CD4-positive, alpha-beta T cell treated with Interferon gamma for 1 hour (primary cell): ENCODE data around the gene STH.

Experiments used
- DNase-seq: peaks from one replicate; pipeline ENCODE4 v3.0.0-alpha.2; 2020

STH gene

DNA sequence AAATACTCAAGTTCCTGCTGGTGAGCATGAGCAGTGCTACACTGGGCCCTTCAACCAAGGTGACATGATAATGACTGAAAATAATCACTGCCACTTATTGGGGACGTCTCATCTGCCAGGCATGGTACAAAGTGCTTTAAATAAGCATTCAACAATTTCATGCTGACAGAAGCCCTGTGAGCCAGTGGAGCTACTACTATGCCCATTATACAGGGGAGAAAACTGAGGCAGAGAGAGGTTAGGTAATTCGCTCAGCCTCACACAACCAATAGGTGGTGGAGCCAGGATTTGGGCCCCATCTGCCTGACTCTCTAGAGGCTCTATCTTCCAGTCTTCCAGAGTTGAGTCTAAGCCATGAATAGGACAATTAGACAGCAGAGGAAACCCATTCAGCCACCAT, 30.3 kb upstream of the STH start:
- no peak for DNase-seq

DNA sequence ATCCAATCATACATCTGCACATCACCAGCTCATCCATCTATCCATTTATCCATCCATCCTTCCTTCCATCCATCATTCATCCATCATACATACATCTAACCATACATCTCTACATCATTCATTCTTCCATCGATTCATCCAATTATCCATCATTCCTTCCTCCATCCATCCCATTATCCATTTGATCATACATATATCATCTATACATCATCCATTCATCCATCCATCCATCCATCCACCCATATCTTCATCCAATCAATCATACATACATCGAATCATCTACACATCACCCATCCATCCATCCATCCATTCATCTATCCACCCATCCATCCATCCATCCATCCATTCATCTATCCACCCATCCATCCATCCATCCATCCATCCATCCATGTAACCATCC, 29.3 kb upstream of the STH start:
- no peak for DNase-seq

DNA sequence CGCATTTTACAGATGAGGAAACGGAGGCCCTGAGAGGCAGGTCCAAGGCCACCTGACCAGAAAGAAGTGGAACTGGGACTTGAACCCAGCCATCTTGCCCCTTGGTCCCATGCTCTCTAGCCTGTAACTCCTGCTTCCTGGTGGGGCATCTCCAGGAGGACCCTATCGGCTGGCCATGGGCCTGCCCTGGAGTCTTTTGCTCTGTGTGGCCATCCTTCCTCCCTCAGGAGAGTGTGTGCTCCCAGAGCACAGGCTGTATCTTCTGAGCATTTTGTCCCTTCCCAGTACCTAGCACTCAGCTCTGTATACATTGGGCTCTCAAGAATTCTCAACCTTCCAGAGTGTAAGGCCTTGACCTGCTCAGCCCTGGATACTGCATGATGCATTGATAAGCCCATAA, 28.4 kb upstream of the STH start:
- no peak for DNase-seq

DNA sequence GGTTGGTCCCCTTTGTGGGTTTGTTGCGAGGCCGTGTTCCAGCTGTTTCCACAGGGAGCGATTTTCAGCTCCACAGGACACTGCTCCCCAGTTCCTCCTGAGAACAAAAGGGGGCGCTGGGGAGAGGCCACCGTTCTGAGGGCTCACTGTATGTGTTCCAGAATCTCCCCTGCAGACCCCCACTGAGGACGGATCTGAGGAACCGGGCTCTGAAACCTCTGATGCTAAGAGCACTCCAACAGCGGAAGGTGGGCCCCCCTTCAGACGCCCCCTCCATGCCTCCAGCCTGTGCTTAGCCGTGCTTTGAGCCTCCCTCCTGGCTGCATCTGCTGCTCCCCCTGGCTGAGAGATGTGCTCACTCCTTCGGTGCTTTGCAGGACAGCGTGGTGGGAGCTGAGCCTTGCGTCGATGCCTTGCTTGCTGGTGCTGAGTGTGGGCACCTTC, 27.3 kb upstream of the STH start:
- no peak for DNase-seq

DNA sequence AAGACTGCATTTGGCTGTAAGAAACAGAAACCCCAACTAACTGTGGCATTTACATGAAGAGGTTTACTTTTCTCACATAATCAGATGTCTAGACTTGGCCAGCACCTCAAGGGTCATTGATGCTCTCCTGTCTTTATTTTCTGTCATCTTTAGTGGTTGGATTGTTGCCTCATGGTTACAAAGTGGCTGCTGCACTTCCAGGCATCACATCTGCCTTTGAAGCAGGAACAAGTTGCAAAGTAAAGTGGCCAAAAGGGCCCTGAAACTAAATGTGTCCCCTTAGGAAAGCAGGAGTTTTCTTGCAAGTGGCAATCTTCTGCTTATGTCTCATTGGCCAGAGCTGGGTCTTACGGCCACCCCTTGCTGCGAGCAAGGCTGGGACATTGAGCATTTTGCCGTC, 26.5 kb upstream of the STH start:
- DNase-seq, result no peak

DNA sequence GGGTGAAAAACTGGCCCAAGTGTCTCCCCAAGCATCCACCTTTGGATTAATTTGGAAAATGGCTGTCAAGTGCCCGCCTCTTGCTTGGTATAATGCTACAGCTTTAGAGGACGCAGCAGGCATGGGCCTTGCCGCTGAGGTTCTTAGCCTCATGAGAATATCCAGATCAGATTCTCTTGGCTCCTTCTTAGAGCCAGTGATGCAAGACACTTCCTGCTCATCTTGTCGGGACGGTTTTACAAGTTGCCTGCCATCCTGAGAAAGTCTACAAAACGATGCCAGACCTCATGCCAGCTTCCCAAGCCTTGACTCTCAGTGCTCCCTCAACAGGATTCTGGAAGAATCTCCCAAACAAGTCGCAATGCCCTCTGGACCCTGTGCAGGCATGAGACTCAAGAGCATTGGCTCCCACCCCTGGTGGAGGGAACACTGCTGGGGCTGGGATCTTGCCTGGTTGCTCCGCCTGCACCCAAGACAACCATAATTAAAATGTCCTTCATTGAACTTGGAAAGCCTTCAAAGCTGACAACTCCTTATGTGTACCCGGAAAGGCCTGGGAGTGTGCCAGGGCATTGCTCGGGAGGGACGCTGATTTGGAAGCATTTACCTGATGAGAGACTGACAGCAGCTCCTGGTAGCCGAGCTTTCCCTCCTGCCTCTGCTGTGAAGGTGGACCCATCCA, 25.8 kb upstream of the STH start:
- no peak for DNase-seq

DNA sequence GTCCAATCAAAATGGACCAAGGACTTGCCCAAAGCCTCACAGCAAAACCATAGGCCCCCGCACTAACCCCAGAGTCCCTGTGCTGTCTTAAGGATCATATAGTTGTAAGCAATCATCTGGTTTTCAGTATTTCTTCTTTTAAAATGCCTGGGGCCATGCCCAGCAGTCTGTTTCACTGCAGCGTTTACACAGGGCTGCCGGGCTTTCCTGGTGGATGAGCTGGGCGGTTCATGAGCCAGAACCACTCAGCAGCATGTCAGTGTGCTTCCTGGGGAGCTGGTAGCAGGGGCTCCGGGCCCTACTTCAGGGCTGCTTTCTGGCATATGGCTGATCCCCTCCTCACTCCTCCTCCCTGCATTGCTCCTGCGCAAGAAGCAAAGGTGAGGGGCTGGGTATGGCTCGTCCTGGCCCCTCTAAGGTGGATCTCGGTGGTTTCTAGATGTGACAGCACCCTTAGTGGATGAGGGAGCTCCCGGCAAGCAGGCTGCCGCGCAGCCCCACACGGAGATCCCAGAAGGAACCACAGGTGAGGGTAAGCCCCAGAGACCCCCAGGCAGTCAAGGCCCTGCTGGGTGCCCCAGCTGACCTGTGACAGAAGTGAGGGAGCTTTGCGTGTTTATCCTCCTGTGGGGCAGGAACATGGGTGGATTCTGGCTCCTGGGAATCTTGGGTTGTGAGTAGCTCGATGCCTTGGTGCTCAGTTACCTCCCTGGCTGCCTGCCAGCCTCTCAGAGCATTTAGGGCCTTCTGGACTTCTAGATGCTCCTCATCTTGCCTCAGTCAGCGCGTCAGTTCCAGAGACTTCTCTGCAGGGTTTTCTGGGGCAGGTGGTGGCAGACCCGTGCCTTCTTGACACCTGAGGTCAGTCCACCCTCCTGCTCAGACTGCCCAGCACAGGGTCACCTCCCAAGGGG, 24.8 kb upstream of the STH start:
- DNase-seq, result no peak

DNA sequence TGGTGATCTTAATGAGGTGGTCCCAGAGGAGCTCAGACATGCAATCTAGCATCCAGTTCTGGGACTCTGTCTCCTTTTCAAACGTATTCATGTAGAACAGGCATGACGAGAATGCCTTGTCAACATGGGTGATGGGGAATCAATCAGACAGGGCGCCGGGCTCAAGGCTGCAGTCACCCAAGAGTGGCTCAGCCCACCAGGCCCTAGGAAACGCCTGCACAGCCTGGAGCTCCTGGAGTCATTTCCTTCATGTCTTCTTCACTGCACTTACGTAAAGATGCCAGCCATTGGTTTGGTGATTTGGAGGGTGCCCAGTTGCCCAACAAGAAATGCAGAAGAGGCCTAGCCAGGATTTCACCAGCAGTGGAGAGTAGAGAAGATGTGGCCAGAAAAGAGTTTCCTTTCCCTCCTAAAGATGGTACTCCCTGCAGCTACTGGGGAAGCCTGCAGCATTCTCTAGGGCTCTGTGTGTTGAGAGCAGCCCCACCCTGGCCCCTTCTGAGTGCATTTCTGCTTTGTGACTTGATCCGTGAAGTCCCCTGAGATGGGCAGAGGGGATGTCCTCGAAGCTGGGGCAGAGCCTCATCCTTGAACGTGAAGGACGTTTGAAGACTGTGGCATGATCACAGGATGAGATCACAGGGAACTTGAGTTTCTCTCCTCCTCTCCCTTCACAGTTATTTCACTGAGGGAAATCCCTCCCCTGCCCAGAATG, 24.0 kb upstream of the STH start:
- DNase-seq, result peak; percentile 28

DNA sequence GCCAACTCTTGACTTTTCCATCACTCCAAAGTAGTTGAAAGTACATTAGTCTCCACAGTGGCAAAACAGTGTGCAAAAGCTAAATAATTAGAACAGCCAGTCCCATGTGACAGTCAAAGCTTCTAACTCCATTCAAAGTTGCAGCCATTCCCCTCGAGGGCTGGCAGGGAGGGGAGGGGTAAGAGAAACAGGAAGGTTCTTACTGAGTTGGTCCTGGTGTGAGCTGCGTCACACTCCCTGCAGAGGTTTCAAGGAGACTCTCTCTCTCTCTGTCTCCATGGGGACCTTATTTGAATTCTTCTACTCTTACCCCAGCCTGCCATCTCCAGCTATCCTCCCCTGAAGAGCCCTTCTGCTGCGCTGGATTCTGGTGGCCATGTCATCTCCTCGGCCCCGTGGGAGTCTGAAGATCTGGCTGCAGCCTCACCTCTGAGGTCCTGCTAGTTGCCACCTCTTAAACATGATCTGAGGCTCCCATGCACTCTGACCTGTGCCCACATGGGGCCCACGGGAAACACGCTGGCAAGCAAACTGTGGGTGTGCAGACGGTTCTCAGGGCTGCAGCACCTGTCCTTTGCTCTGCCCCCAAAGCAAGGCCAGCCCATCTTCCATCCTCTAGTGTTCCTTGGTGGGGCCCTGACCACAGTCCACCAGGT, 23.3 kb upstream of the STH start:
- no peak for DNase-seq

DNA sequence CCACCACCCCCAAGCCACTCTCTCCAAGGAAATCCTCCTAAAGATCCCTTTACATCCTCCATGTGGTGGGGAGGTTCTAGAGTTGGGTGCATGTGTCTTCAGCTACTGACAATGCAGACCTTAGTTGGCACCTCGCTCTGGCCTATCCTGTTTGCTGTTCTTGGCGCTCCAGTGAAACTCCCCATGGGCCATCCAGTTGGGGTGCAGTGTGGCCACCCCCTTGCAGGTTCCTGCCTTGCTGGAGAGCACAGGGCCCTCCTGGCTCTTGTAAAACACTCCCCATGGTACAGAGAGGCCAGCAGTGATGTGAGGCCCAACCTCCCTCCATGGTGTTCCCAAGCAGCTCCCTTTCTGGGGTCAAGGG, 22.7 kb upstream of the STH start:
- DNase-seq, result no peak

DNA sequence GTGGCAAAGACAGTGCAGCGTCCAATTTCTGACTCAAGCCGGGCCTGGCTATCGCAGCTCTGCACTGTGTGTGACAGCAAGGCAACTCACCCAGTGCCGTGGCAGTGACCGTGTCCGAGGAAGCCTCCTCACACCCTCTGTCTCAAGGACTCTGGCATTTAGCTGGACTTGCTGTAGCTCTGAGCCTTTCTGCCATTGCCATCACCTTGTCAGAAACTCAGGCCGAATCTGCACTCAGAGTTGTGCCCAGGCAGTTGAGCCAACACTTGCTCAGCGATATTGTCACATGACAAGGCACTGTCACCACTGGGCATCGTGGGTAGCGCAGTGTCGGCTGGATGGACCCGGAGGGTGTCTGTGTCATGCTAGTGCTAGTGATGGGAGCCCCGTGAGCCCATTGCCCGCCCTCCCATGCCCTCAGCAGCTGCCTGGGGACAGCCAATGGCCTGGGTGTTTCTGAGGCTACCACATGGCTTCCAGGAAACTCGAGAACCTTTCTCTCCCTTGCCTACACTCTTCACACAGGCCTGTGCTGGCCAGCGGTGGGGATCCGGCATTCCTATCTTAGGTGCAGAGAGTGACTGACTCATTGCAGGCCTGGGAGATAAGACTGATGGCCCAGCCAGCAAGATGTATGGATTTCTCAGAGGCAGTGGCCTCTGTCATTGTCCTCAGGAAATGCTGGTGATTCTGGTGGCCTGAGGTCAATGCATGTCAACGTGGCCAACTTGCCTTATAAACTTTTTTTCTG, 22.1 kb upstream of the STH start:
- DNase-seq, result no peak

DNA sequence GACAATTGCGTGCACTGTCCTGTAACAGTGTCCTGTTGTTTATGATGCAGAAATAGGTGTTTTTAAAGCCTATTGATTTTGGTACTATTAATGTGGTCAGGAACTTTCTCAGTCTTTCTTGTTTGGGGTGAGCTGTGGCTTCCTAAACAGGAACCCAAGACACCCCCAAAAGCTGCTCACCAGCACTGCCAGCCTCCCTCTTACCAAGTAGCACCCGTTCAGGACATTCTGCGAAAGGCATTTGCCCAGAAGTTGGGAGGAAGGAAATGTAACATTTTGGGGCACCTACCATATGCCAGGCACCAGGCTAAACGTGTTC, 21.6 kb upstream of the STH start:
- no peak for DNase-seq

DNA sequence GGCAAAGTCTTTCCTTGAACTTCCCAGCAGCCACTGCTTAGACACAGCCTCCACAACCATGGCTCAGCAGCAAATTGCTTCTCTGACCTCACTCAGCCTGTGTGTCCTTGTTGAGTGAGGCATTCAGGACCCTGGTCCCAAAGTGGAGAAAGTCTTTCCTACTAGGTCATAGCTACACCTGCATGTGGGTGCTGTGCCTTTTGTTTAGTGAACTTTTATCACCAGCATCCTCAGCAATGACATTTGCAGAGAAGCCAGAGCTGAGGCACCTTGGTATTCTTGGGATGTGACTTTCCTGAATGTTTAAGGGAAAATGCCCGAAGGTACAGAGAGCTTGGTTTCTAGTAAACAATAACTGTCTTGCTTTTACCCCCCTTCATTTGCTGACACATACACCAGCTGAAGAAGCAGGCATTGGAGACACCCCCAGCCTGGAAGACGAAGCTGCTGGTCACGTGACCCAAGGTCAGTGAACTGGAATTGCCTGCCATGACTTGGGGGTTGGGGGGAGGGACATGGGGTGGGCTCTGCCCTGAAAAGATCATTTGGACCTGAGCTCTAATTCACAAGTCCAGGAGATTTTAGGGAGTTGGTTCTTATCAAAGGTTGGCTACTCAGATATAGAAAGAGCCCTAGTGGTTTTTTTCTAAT, 20.9 kb upstream of the STH start:
- DNase-seq, result no peak

DNA sequence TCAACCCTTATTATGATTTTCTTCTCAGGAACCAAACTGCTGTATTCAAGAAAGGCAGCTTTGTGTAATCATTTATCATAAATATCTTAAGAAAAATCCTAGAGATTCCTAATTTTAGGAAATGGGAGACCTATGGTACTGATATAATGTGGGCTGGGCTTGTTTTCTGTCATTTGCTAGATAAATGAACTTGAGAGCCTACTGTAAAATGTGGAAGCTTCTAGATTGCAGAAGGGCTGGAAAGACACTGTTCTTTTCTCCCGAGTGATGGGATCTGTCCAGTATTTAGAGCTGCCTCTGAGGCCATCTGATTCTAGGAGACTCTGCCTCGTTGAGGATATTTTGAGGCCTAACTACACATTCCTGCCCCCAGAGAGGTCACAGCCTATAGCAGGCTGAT, 19.9 kb upstream of the STH start:
- no peak for DNase-seq

DNA sequence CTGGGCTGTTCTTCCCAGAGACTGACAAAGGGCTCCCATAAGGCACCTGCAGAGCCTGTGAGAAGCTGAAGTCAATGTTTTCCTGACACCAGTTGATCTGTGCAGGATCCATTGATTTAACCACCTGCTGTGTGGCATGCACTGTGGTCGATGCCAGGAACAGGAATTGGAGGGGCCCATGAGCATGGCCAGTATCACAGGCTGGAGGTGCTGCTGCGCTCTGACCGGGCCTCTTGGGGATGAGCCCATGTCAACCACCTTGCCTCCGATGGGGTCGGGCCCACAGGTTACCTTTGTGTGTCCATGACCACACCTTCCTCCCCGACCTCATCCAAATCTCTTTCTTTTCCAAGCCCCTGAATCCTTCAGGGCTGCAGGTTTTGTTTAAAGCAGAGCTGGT, 18.2 kb upstream of the STH start:
- DNase-seq, result no peak

DNA sequence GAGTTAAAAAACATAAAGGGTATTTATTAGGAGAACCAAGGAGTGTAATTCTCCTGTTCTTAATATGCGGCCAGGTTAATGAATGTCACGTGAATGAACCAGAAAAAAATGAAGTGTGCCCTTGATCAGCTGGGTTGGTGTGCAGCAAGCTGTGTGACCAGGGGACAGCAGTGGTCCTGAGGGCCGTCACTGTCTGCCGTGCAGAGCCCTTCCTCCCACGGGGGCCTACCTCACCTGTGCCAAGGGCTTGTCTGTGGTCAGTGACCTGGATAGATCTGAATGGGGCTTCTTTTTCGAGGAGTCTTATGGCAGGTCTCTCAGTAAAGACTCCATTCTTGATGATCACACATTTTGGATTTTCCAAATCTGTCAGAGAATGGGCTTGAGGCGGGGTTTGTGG, 17.7 kb upstream of the STH start:
- no peak for DNase-seq

DNA sequence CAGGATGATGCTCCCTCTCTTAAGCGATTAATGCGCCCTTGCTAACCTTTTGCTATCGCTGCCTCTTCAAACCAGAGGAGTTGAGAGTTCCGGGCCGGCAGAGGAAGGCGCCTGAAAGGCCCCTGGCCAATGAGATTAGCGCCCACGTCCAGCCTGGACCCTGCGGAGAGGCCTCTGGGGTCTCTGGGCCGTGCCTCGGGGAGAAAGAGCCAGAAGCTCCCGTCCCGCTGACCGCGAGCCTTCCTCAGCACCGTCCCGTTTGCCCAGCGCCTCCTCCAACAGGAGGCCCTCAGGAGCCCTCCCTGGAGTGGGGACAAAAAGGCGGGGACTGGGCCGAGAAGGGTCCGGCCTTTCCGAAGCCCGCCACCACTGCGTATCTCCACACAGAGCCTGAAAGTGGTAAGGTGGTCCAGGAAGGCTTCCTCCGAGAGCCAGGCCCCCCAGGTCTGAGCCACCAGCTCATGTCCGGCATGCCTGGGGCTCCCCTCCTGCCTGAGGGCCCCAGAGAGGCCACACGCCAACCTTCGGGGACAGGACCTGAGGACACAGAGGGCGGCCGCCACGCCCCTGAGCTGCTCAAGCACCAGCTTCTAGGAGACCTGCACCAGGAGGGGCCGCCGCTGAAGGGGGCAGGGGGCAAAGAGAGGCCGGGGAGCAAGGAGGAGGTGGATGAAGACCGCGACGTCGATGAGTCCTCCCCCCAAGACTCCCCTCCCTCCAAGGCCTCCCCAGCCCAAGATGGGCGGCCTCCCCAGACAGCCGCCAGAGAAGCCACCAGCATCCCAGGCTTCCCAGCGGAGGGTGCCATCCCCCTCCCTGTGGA, 16.0 kb upstream of the STH start:
- no peak for DNase-seq

DNA sequence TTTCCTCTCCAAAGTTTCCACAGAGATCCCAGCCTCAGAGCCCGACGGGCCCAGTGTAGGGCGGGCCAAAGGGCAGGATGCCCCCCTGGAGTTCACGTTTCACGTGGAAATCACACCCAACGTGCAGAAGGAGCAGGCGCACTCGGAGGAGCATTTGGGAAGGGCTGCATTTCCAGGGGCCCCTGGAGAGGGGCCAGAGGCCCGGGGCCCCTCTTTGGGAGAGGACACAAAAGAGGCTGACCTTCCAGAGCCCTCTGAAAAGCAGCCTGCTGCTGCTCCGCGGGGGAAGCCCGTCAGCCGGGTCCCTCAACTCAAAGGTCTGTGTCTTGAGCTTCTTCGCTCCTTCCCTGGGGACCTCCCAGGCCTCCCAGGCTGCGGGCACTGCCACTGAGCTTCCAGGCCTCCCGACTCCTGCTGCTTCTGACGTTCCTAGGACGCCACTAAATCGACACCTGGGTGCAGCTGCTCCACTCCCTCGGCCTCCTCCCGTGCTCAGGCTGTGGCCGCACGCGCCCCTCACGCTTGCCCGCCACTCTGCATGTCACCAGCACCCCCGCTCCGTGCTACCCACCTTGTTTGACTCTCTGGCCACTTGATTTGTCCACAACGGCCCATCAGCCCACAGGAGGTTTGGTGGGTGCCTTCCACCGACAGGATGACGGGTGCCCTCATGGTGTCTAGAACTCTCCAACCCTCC, 15.3 kb upstream of the STH start:
- DNase-seq, result no peak

DNA sequence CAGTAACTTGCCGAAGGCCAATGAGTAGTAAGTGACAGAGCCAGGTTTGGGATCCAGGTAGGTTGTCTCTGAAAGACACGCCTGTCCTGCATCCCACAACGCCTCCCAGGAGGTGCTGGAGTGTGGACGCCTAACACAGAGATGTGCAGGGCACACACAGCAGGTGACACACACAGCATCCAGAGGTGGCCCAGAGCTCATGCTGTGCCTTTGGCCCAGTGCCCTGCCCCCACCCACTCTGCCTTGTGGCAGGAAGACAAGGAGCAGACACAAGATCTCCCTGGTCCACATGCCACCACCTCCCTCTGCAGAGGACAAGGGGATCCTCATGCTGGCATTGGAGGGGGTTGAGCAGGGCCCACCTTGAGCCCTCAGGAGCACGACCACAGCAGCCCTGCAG, 14.7 kb upstream of the STH start:
- DNase-seq, result no peak

DNA sequence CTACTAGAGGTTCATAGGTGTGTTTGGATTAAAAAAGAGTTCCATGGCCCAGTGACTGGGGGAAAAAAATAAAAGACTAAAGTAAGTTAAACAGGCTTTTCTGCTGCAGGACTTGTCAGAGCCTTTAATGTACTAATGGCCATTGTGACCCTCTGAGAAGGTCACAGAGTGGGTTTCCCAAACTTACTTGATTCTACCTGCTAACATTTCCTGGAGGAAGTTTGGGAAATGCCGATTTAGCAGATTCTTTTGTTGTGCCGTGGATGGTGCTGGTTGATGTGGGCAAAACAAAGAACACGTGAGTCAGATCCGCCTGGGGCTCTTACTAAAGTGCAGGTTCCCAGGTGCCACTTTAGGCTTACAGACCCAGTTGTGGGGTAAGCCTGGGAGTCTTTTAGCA, 13.6 kb upstream of the STH start:
- DNase-seq, result no peak

DNA sequence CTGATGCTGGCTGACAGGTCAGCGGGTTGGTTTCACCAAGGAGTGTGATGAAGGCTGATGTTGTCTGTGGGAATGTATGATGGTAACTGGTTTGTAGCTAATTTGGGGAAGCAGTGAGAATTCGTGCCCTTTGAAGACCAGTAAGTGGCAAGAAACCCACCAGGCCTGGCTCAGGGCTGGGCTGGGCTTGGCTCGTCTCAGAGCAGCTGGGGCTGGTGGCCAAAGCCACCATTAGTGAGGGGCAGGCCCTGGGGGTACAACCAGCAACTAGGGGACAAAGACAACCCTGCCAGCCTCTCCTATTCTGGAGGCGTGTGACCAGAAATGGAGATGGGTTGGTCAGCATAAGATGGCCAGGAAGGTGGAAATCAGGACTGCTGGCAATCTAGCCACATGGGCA, 13.0 kb upstream of the STH start:
- no peak for DNase-seq
